ENCODE data around the gene SKAP1.
"Not testable (repeated sequence)": the region's sequence is repeated elsewhere in the genome, so short reads cannot be mapped to it uniquely, and the experiment has no call there.

The SKAP1 gene

GRCh38 chr17:48301002-48301401 lies 129.0 kb downstream of the SKAP1 start:
- no peaks in the 10 kb centered on the region for H3K27me3 Mint-ChIP-seq
- CTCF ChIA-PET = interaction anchor here (0.7 kb wide), 1 partner anchor 221 kb away, joined by 3 read pairs; no protein-coding TSS in a partner anchor

GRCh38 chr17:48299760-48300159 lies 130.3 kb downstream of the SKAP1 start:
- H3K9me3 Mint-ChIP-seq = no peaks in the 10 kb centered on the region

More at GRCh38 chr17:48301002-48301401, 129.0 kb downstream of the SKAP1 start:
- Mint-ChIP-seq H3K36me3 (peaks cover 16% of the 10 kb centered on the region), H3K4me1 (peaks cover 33% of the 10 kb centered on the region), H3K4me3 (no peak overlapping the region), H3K9me3 (no peaks in the 10 kb centered on the region), H3K27ac (no peak overlapping the region)
- DNase-seq = no peak

GRCh38 chr17:48297825-48298224 lies 132.2 kb downstream of the SKAP1 start:
- Mint-ChIP-seq H3K4me3 (no peak overlapping the region), H3K27me3 (no peaks in the 10 kb centered on the region), H3K4me1 (peaks cover 58% of the 10 kb centered on the region), H3K9me3 (no peaks in the 10 kb centered on the region), H3K36me3 (peaks cover 17% of the 10 kb centered on the region), H3K27ac (no peak overlapping the region)
- no peak for DNase-seq
- CTCF ChIA-PET = interaction anchor here (0.5 kb wide), 1 partner anchor 104 kb away, joined by 4 read pairs; no protein-coding TSS in a partner anchor

More at GRCh38 chr17:48299760-48300159, 130.3 kb downstream of the SKAP1 start:
- Mint-ChIP-seq H3K27ac (no peak overlapping the region), H3K27me3 (no peaks in the 10 kb centered on the region), H3K4me3 (no peak overlapping the region), H3K4me1 (peaks cover 45% of the 10 kb centered on the region), H3K36me3 (peaks cover 18% of the 10 kb centered on the region)
- CTCF ChIA-PET = interaction anchor here (1.0 to 1.3 kb wide), 3 partner anchors 9 to 42 kb away, joined by 3 read pairs; no protein-coding TSS in a partner anchor
- no peak for DNase-seq

GRCh38 chr17:48296453-48296852 lies 133.6 kb downstream of the SKAP1 start:
- H3K36me3 Mint-ChIP-seq = peaks cover 23% of the 10 kb centered on the region
- H3K9me3 Mint-ChIP-seq = no peaks in the 10 kb centered on the region
- no peak for DNase-seq
- peaks cover 58% of the 10 kb centered on the region for H3K4me1 Mint-ChIP-seq
- no peak overlapping the region for H3K27ac Mint-ChIP-seq
- no peak overlapping the region for H3K4me3 Mint-ChIP-seq
- CTCF ChIA-PET = interaction anchor here (3.0 kb wide), 1 partner anchor 12 kb away, joined by 12 read pairs; no protein-coding TSS in a partner anchor
- no peaks in the 10 kb centered on the region for H3K27me3 Mint-ChIP-seq

GRCh38 chr17:48295362-48296288 lies 134.4 kb downstream of the SKAP1 start:
- CTCF ChIA-PET = interaction anchor here (0.6 to 3.0 kb wide), 5 partner anchors 13 to 291 kb away, joined by 3 to 12 read pairs (median 4); no protein-coding TSS in a partner anchor
- Mint-ChIP-seq H3K4me3 (peak overlapping the region; percentile 65), H3K9me3 (no peaks in the 10 kb centered on the region), H3K4me1 (peaks cover 56% of the 10 kb centered on the region), H3K36me3 (peaks cover 26% of the 10 kb centered on the region), H3K27me3 (no peaks in the 10 kb centered on the region), H3K27ac (peak overlapping the region; percentile 90)
- DNase-seq = no peak

- Mint-ChIP-seq H3K36me3 (peaks cover 24% of the 10 kb centered on the region), H3K4me3 (peak overlapping the region; percentile 65), H3K4me1 (peaks cover 51% of the 10 kb centered on the region), H3K27me3 (no peaks in the 10 kb centered on the region), H3K27ac (peak overlapping the region; percentile 90), H3K9me3 (no peaks in the 10 kb centered on the region)
- CTCF ChIA-PET = interaction anchor here (0.6 to 3.0 kb wide), 7 partner anchors 13 to 318 kb away, joined by 3 to 12 read pairs (median 3); no protein-coding TSS in a partner anchor
- DNase-seq = peak; percentile 29
Measured at GRCh38 chr17:48294806-48295361, 135.1 kb downstream of the SKAP1 start.

GRCh38 chr17:48294020-48294805 lies 135.8 kb downstream of the SKAP1 start:
- CTCF ChIA-PET = interaction anchor here (0.9 to 3.0 kb wide), 6 partner anchors 14 to 319 kb away, joined by 3 to 12 read pairs (median 3); no protein-coding TSS in a partner anchor
- Mint-ChIP-seq H3K36me3 (peaks cover 18% of the 10 kb centered on the region), H3K27me3 (no peaks in the 10 kb centered on the region), H3K4me3 (peak overlapping the region; percentile 65), H3K4me1 (peaks cover 44% of the 10 kb centered on the region), H3K9me3 (no peaks in the 10 kb centered on the region), H3K27ac (peak overlapping the region; percentile 90)
- DNase-seq = no peak

GRCh38 chr17:48293319-48294019 lies 136.5 kb downstream of the SKAP1 start:
- CTCF ChIA-PET = interaction anchor here (1.0 to 3.0 kb wide), 4 partner anchors 15 to 303 kb away, joined by 3 to 12 read pairs (median 4); no protein-coding TSS in a partner anchor
- Mint-ChIP-seq H3K4me1 (peaks cover 39% of the 10 kb centered on the region), H3K9me3 (no peaks in the 10 kb centered on the region), H3K27me3 (no peaks in the 10 kb centered on the region), H3K36me3 (peaks cover 16% of the 10 kb centered on the region), H3K4me3 (no peak overlapping the region), H3K27ac (no peak overlapping the region)
- DNase-seq = no peak

- no peak overlapping the region for H3K4me3 Mint-ChIP-seq
- CTCF ChIA-PET = no interaction called here
- no peak for DNase-seq
- no peaks in the 10 kb centered on the region for H3K27me3 Mint-ChIP-seq
- H3K9me3 Mint-ChIP-seq = no peaks in the 10 kb centered on the region
- H3K36me3 Mint-ChIP-seq = peaks cover 19% of the 10 kb centered on the region
- peaks cover 23% of the 10 kb centered on the region for H3K4me1 Mint-ChIP-seq
- no peak overlapping the region for H3K27ac Mint-ChIP-seq
Measured at GRCh38 chr17:48290378-48290777, 139.6 kb downstream of the SKAP1 start.

- not testable (repeated sequence) for H3K4me1 Mint-ChIP-seq, H3K4me3 Mint-ChIP-seq, H3K27ac Mint-ChIP-seq, H3K27me3 Mint-ChIP-seq, DNase-seq, H3K9me3 Mint-ChIP-seq
- H3K36me3 Mint-ChIP-seq = peaks cover 19% of the 10 kb centered on the region
- CTCF ChIA-PET = interaction anchor here (0.5 to 0.7 kb wide), 2 partner anchors 65 to 207 kb away, joined by 3 read pairs; no protein-coding TSS in a partner anchor
Measured at GRCh38 chr17:48286917-48287316, 143.1 kb downstream of the SKAP1 start.

- H3K36me3 Mint-ChIP-seq = peaks cover 13% of the 10 kb centered on the region
- H3K27me3 Mint-ChIP-seq = no peaks in the 10 kb centered on the region
- H3K9me3 Mint-ChIP-seq = no peaks in the 10 kb centered on the region
- DNase-seq = no peak
- H3K4me1 Mint-ChIP-seq = no peaks in the 10 kb centered on the region
- no peak overlapping the region for H3K4me3 Mint-ChIP-seq
- H3K27ac Mint-ChIP-seq = no peak overlapping the region
- CTCF ChIA-PET = interaction anchor here (0.6 kb wide), 1 partner anchor 28 kb away, joined by 3 read pairs; no protein-coding TSS in a partner anchor
Measured at GRCh38 chr17:48285614-48286013, 144.4 kb downstream of the SKAP1 start.

- H3K27ac Mint-ChIP-seq = no peak overlapping the region
- CTCF ChIA-PET = interaction anchor here (1.0 to 1.2 kb wide), 2 partner anchors 18 to 21 kb away, joined by 3 read pairs; no protein-coding TSS in a partner anchor
Measured at GRCh38 chr17:48283907-48284306, 146.1 kb downstream of the SKAP1 start.

GRCh38 chr17:48283411-48283810 lies 146.6 kb downstream of the SKAP1 start:
- Mint-ChIP-seq H3K4me1 (no peaks in the 10 kb centered on the region), H3K4me3 (no peak overlapping the region), H3K27me3 (no peaks in the 10 kb centered on the region), H3K27ac (no peak overlapping the region), H3K9me3 (no peaks in the 10 kb centered on the region), H3K36me3 (peaks cover 23% of the 10 kb centered on the region)
- no peak for DNase-seq
- CTCF ChIA-PET = interaction anchor here (1.0 to 1.2 kb wide), 2 partner anchors 17 to 21 kb away, joined by 3 read pairs; no protein-coding TSS in a partner anchor

More at GRCh38 chr17:48283907-48284306, 146.1 kb downstream of the SKAP1 start:
- H3K27me3 Mint-ChIP-seq = no peaks in the 10 kb centered on the region
- no peaks in the 10 kb centered on the region for H3K9me3 Mint-ChIP-seq
- H3K4me3 Mint-ChIP-seq = no peak overlapping the region
- peaks cover 18% of the 10 kb centered on the region for H3K36me3 Mint-ChIP-seq
- DNase-seq = no peak
- no peaks in the 10 kb centered on the region for H3K4me1 Mint-ChIP-seq
